Stimulated activated CD8-positive, alpha-beta memory T cell treated with anti-CD3 and anti-CD28 coated beads, Interleukin-4, amount 100 ng/mL, for 4 hours (primary cell): ENCODE results near the gene PRUNE2.

Source experiments
- DNase-seq, 2 donors: peaks; one replicate each; pipeline ENCODE4 v3.0.0-alpha.2; 2020; ENCODE audit warnings: low read depth in 2 of 2, low spot score in 1 of 2

PRUNE2 gene

GRCh38 chr9:76737154-76737902 is 168.6 kb downstream of the PRUNE2 start:
- no peak for DNase-seq

DNA sequence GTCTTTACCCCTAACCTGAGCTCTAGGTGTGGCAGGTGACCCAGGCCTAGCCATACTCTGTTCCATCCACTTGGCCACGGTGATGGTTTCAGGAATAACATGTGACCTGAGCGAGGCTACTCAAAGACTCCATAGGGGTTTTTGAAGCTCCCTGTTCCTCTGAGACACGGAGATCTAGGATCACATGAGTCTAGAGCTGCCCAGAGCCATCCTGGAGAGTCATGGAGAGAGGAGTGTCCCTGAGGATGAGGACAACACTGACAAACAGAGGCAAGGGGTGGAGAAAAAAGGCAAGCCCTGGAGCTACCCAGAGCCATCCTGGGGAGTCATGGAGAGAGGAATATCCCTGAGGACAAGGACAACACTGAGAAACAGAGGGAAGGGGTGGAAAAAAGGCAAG is 171.2 kb downstream of the PRUNE2 start:
- DNase-seq, result no peak

DNA sequence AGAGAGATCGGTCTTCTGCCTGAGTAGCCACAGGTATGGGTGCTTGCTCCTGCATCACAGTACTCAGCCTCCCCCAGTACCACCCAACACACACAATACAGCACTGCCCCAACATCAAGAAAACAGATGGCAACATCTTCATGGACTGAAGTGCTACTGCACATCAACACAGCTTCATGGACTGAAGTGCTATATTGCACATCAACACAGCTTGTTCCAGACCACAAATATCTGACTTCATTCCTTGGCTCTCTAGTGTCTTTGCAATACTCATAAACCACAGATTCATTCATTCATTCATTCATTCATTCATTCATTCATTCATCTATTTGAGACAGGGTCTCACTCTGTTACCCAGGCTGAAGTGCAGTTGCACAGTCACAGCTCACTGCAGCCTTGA is 172.8 kb downstream of the PRUNE2 start:
- no peak for DNase-seq

GRCh38 chr9:76732341-76732958 is 173.5 kb downstream of the PRUNE2 start:
- DNase-seq, result no peak

GRCh38 chr9:76730801-76731200 is 175.1 kb downstream of the PRUNE2 start:
- no peak for DNase-seq

- DNase-seq, result no peak
Measured at GRCh38 chr9:76729980-76730737, 175.8 kb downstream of the PRUNE2 start.

DNA sequence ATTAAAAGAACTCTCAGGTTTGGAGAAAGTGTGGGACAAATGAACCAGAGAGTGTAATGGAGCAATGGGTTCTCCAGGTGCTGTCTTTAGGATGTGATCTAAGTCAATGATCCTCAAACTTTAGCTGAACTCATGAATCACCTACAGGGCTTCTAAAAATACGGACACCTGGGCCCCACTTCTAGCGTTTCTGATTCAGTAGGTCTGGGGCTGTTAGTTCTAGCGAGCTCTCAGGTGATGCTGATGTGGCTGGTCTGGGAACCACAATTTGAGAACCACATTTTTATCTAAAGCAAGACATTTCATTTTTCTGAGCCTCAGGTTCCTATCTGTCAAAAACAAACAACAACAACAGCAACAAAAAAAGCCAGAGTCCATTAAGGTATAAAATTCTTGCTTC is 176.8 kb downstream of the PRUNE2 start:
- no peak for DNase-seq

GRCh38 chr9:76725885-76726284 is 180.0 kb downstream of the PRUNE2 start:
- DNase-seq, result no peak

- DNase-seq, result no peak
Measured at GRCh38 chr9:76725011-76725546, 180.8 kb downstream of the PRUNE2 start.

GRCh38 chr9:76720245-76720644 is 185.7 kb downstream of the PRUNE2 start:
- no peak for DNase-seq

DNA sequence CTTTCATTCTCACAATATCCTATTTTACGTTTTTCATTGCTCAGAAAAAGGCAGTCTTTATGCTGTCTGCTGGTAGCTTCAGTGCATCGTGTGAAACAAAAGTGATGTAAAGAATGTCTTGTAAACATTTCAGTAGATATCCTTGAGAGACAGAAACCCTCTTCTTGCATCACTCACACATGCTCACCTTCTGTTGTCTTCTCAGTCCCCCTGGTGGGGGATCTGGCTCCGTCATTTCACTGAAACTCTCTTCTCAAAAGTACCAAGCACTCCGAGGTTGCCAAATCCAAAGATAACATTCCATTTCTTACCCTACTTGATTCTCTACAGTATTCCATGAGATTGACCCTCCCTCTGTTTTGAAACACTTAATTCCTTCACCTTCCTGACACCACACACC is 187.7 kb downstream of the PRUNE2 start:
- DNase-seq, result no peak

DNA sequence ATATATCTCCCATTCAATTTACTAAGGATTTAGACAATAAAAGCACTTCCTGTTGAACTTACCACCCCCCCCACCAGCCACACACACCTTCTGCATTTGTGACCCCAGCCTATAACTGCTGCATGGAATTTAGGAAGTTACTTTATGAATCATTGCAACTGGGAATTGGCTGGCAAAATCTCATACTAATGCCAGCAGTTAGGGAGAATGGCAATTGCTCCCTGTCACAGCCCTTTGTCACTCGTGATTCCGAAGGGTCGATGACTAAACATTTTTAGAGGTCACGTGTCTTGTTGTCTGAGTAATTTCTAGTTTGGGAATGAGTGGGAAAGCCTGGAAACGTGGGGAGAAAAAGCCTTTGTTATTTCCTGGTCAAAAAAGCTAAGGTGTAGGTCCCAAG is 188.3 kb downstream of the PRUNE2 start:
- DNase-seq, result no peak

DNA sequence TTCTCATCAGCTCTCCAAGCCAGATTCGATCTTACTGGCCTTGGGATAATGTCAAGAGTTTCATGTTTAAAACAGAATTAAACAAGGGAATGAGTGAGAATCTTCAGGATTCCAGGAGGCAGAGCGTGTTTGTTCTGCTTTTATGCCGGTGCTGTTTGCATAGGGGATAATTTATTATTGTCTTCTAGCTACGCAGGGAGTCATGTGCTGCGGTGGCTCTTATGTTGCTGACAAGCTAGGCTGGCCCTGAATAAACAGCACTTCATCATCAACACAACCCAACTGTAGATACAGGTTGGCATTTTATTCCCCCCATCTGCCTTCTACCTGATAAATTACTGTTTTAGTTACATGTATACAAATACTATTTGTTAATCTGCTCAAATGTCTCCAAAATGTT is 188.7 kb downstream of the PRUNE2 start:
- DNase-seq, result no peak

DNA sequence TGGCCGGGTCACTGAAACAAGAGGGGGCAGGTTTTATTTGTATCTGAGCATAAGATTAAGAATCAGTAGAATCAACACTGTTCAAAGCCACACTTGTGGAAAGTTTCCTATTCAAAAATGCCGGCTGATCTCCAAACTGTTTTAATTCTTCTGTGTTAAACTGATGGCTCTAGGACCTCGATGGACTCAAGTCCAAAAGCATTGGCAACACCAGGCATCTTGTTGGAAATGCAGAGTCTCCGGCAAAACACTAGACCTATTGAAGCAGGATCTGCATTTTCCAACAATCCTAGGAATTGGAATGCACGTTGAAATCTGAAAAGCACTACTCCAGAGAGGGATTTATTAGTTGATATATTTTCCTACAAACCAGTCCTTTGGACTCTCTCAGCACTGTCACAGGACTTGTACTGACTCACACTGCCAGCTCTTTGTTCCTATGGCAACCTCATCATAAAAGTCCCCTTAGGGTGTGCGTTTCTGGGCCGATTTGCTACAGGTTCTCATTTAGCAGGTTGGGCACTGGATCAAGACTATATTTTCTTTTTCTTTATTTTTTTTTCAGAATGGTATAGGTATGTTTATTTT is 189.7 kb downstream of the PRUNE2 start:
- DNase-seq, result no peak

DNA sequence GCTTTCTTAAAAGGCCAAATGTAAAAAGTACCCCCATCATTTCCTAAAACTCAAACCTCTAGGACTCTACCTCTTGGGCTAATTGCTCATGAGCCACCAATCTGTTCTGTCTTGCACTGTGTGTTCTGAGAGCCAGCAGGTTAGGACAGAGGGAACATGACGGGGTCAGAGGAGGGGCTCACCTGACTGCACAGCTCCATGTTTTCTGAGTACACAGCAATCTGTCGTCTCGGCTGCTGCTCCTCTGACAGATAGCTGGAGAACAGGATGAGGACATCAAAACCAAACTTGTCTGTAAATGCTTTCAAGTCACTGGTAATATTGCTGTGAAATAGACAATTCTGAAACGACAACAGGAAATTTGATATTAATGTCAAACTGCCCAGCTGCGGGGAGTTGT is 192.5 kb downstream of the PRUNE2 start:
- no peak for DNase-seq

DNA sequence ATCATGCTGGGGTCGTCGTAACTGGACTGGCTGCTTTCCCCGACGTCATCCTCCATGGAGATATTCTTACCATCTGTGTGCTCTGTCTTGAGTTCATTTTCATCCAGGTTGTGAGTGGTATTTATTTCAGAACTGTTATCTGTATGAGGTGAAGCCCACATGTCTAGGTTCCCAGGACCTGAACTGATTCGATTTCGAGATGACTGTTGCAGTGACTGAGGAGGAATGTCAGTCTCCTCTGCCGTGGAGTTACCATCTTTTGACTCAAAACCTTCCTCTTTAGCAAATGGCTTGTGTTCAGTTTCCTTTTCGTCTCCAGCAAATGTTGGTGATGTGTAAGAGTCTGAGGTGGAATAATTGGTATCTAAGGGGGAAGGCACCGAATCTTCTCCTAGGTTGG is 196.9 kb downstream of the PRUNE2 start:
- DNase-seq, result no peak

DNA sequence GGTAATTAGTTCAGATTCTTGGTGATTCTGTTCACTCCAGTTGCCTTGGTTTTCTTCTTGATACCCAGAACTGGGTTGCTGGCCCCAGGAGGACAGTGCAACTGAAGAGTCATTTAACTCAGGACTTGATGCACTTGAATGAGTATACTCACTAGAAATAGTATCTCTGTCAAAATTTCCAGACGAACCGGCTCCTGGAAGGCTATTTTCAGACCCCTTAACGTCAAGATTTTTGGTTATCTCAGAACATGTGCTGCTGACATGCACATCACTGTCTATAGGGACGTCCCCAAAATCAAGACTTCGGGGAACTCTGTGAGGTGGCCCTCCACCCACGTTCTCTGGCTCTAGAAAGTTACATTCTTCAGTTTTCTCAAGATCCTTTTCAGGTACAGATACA is 198.4 kb downstream of the PRUNE2 start:
- DNase-seq, result no peak

DNA sequence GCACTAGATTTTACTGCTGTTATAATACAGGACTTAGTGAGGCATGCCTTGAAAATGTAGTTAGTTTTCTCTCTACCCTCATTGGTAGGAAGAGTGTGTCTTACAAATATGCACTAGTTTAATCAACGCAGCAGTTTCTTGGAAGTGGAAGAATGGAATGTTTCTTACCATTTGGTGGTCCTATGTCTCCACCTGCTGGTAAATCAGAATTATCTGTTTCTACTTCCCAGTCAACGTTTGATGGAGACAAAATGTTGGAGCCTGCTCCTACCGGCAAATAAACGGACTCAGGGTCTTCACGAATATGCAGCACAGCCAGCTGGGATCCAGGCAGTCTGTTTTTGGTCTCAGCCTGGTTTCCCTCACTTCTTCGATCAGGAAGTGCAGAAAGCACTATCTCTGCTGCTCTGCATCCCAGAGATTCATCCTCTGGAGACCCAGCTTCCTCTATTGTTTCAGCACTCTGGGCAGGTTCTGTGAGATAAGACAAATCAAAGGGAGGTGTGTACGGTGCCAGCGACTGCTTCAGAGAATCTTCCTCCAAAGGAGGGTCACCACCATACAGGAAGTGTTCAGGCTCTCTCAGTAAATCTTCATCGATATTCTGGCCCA is 201.2 kb downstream of the PRUNE2 start:
- no peak for DNase-seq

GRCh38 chr9:76703270-76703669 is 202.6 kb downstream of the PRUNE2 start:
- DNase-seq, result no peak

GRCh38 chr9:76701441-76702039 is 204.4 kb downstream of the PRUNE2 start:
- no peak for DNase-seq

DNA sequence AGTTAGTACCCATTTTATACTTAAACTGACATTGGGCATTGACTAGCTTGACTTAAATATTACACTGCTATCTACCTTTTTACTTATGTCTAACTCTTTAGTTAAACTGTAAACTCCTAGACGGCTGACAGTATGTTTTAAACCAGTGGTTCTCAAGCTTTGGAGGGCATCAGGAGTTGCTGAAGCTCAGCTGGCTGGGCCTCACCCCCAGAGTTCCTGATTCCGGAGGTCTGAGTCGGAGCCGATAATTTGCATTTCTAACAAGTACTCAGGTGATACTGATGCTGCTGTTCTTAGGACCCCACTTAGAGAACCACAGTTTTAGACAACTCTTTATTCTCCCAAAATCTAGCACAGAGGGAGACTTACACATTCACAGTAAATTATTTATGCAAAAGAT is 205.0 kb downstream of the PRUNE2 start:
- no peak for DNase-seq
